SU-DHL-6 (cell line): ENCODE measurements around the gene HNRNPLL.

Experiments
- H2AFZ ChIP-seq: fragments of 200-600 bp; sonication (generic); 2 replicates; pipeline ENCODE4 v1.6.1; 2014; ENCODE audit warnings: low read depth, mild to moderate bottlenecking, moderate library complexity, mixed read lengths, antibody characterized with exemption, low read length; ENCODE audit not compliant: severe bottlenecking
- H3F3A ChIP-seq: fragments of 200-600 bp; shearing (Covaris generic); 2 replicates; pipeline ENCODE4 v1.6.0; 2016; ENCODE audit warnings: antibody characterized with exemption, mild to moderate bottlenecking; ENCODE audit not compliant: insufficient read depth
- H3K27ac ChIP-seq: fragments of 200-600 bp; sonication (generic); 2 replicates; pipeline ENCODE4 v1.5.1; 2016; ENCODE audit warnings: low read depth, mild to moderate bottlenecking, low read length, moderate library complexity, mixed read lengths
- H3K27me3 ChIP-seq: fragments of 200-600 bp; sonication (generic), shearing (Covaris generic); 2 replicates; pipeline ENCODE4 v1.6.0; 2014; ENCODE audit warnings: mild to moderate bottlenecking, low read length
- H3K36me3 ChIP-seq: fragments of 200-600 bp; sonication (generic); 2 replicates; pipeline ENCODE4 v1.6.1; 2014; ENCODE audit warnings: mild to moderate bottlenecking, low read length, mixed read lengths
- H3K4me2 ChIP-seq: fragments of 300-600, 200-600 bp; shearing (Covaris generic), sonication (generic); 2 replicates; pipeline ENCODE4 v1.6.0; 2014; ENCODE audit warnings: low read length, low read depth, mild to moderate bottlenecking; ENCODE audit not compliant: poor library complexity, severe bottlenecking
- H3K4me3 ChIP-seq: fragments of 200-600 bp; sonication (generic); 2 replicates; pipeline ENCODE4 v1.5.1; 2014; ENCODE audit warnings: antibody characterized with exemption, low read length, mild to moderate bottlenecking, mixed read lengths; ENCODE audit not compliant: insufficient read depth, poor library complexity, severe bottlenecking
- H3K79me2 ChIP-seq: fragments of 200-600 bp; sonication (generic); 2 replicates; pipeline ENCODE4 v1.6.1; 2014; ENCODE audit warnings: mild to moderate bottlenecking, low read length, moderate library complexity; ENCODE audit not compliant: insufficient read depth
- H3K9ac ChIP-seq: fragments of 200-600 bp; sonication (generic); 2 replicates; pipeline ENCODE4 v1.7.0; 2014; ENCODE audit warnings: mild to moderate bottlenecking, low read length
- H3K9me2 ChIP-seq: fragments of 200-600 bp; sonication (generic); replicated peaks from 2 replicates; pipeline ENCODE4 v1.6.1; 2014; ENCODE audit warnings: low read length; ENCODE audit not compliant: insufficient read depth
- H3K9me3 ChIP-seq: fragments of 200-600 bp; sonication (generic); 2 replicates; pipeline ENCODE4 v1.6.1; 2014; ENCODE audit warnings: low read length, mixed read lengths; ENCODE audit not compliant: insufficient read depth
- H4K20me1 ChIP-seq: fragments of 200-600 bp; sonication (generic); 2 replicates; pipeline ENCODE4 v1.6.1; 2014; ENCODE audit warnings: low read depth, mild to moderate bottlenecking, antibody characterized with exemption, low read length, moderate library complexity, mixed read lengths
- CTCF ChIP-seq: fragments of 200-600 bp; sonication (generic); IDR thresholded peaks from one replicate; pipeline ENCODE4 v1.5.1; 2017; ENCODE audit warnings: antibody characterized with exemption, mild to moderate bottlenecking, low read length, moderate library complexity; ENCODE audit not compliant: insufficient read depth, poor library complexity, severe bottlenecking
- EZH2phosphoT487 ChIP-seq: fragments of 200-600 bp; sonication (generic), shearing (Covaris generic); conservative IDR thresholded peaks from 2 replicates; pipeline ENCODE4 v1.6.1; 2018; ENCODE audit warnings: mild to moderate bottlenecking, antibody characterized with exemption, low read length, moderate library complexity, mixed read lengths

Gene HNRNPLL

DNA sequence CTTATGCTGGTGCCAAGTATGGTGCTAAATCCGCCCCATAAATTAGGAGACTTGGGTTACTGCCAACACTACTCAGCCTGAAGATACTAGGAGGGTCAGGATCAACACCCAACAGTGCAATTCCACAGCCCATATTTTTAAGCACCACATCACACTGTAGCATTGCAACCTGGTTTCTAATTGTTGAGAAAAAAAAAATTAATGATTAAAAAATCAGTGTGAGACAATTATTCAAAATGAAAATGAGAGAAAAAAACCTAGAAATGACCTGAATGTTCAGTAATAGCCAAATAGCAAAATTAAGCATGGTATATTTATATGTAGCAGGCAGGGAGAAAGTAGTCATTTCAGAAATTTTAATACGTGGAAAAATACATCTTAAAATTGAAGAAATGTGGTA lies 29.2 kb upstream of the HNRNPLL start:
- Histone ChIP-seq H3K36me3 (no peaks in the 10 kb centered on the region), H4K20me1 (no peaks in the 10 kb centered on the region), H2AFZ (no peak overlapping the region), H3K9ac (no peak overlapping the region), H3K27me3 (no peaks in the 10 kb centered on the region), H3K9me2 (no peaks in the 10 kb centered on the region), H3K27ac (no peak overlapping the region), H3F3A (no peaks in the 10 kb centered on the region), H3K79me2 (no peaks in the 10 kb centered on the region), H3K4me2 (no peak overlapping the region), H3K4me3 (no peak overlapping the region), H3K9me3 (no peaks in the 10 kb centered on the region)
- TF ChIP-seq CTCF, result no peak
- no peak for TF ChIP-seq EZH2phosphoT487

DNA sequence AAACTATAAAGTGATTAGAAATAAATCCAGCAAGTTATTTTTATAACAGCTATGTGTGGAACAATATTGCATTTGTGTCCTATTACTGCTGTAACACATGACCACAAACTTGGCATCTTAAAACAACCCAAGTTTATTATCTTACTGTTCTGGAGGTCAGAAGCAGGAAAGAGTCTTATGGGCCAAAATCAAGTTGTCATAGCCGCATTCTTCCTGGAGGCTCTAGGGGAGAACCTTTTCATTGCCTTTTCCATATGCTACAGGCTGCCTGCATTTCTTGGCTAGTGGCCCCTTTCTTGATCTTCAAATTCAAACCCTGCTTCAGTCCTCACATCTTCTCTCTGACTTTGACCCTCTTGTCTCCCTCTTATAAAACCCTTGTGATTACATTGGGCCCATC lies 27.0 kb upstream of the HNRNPLL start:
- no peak overlapping the region for H3K27ac ChIP-seq
- H3K4me3 ChIP-seq, result no peak overlapping the region
- H3K36me3 ChIP-seq, result no peaks in the 10 kb centered on the region
- no peaks in the 10 kb centered on the region for H3F3A ChIP-seq
- TF ChIP-seq EZH2phosphoT487, result no peak
- no peak for TF ChIP-seq CTCF
- no peaks in the 10 kb centered on the region for H3K79me2 ChIP-seq
- H2AFZ ChIP-seq, result no peak overlapping the region
- H3K9me3 ChIP-seq, result no peaks in the 10 kb centered on the region
- no peaks in the 10 kb centered on the region for H3K27me3 ChIP-seq
- H3K9ac ChIP-seq, result no peak overlapping the region
- no peak overlapping the region for H3K4me2 ChIP-seq
- no peaks in the 10 kb centered on the region for H3K9me2 ChIP-seq
- no peaks in the 10 kb centered on the region for H4K20me1 ChIP-seq

DNA sequence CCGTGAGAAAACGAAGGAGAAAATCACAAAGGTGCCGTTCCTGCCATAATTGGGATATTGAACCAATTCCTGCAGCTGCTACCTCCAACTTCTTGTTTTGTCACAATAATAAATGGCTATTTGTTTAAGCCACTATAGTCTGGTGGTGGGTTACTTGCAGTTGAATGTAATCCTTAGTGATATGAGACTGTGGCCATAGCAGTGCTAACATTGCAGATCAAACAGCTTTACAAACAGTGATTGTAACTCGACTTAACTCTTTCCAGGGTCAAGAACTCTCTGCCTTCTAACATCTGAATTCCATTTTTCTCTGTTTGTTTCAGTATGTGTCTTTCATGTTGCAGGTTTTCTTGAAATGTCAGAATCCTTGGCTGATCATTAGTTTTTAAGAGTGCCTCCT lies 24.7 kb upstream of the HNRNPLL start:
- Histone ChIP-seq H3F3A (no peaks in the 10 kb centered on the region), H3K4me3 (no peak overlapping the region), H2AFZ (no peak overlapping the region), H3K9me3 (no peaks in the 10 kb centered on the region), H3K36me3 (no peaks in the 10 kb centered on the region), H3K9me2 (no peaks in the 10 kb centered on the region), H4K20me1 (no peaks in the 10 kb centered on the region), H3K4me2 (no peak overlapping the region), H3K27ac (no peak overlapping the region), H3K9ac (no peak overlapping the region), H3K27me3 (no peaks in the 10 kb centered on the region), H3K79me2 (no peaks in the 10 kb centered on the region)
- TF ChIP-seq CTCF (no peak), EZH2phosphoT487 (no peak)
